CD4-positive, alpha-beta memory T cell (primary cell): ENCODE results near the gene KRTAP17-1. TPM values are rescaled to one million over a fixed set of nuclear protein-coding genes. Genes with fewer than 3 reads are reported as not detected.

Experiments used
- CTCF ChIA-PET: fragments of 350-600 bp; sonication (Branson Sonifier 250); formaldehyde crosslinking; loops from one replicate; lab custom pipeline; 2021; ENCODE audit warnings: inconsistent platforms; ENCODE audit not compliant: partially characterized antibody; lab: Charles Lee
- POLR2A ChIA-PET: fragments of 350-600 bp; sonication (Branson Sonifier 250); formaldehyde crosslinking; loops from one replicate; lab custom pipeline; 2021; ENCODE audit not compliant: partially characterized antibody; lab: Charles Lee
- DNase-seq, 5 donors: peaks; one replicate each; pipeline versions ENCODE4 v3.0.0 to v3.0.0-alpha.2; 2020 to 2022; ENCODE audit warnings: mixed read lengths in 1 of 5
- H3K27ac ChIP-seq: one replicate; pipeline ENCODE4 v1.7.0; 2013; ENCODE audit warnings: low read depth, low read length
- H3K27me3 ChIP-seq: 2 replicates; pipeline ENCODE4 v1.7.0; 2013; ENCODE audit warnings: mild to moderate bottlenecking, low read length, moderate library complexity; ENCODE audit not compliant: insufficient read depth
- H3K36me3 ChIP-seq: 2 replicates; pipeline ENCODE4 v1.7.0; 2013; ENCODE audit warnings: mild to moderate bottlenecking, low read length, moderate library complexity; ENCODE audit not compliant: insufficient read depth
- H3K4me1 ChIP-seq: 2 replicates; pipeline ENCODE4 v1.7.0; 2013; ENCODE audit warnings: mild to moderate bottlenecking, low read length, moderate library complexity; ENCODE audit not compliant: insufficient read depth
- H3K4me3 ChIP-seq, 2 donors: one replicate each; pipeline ENCODE4 v1.7.0; 2013; ENCODE audit warnings: low read length in 2 of 2, mild to moderate bottlenecking in 1 of 2
- H3K9me3 ChIP-seq, 2 donors: one replicate each; pipeline ENCODE4 v1.7.0; 2013; ENCODE audit warnings: low read length in 2 of 2, control low read depth in 1 of 2; ENCODE audit not compliant: control insufficient read depth in 1 of 2
- H3K27ac Mint-ChIP-seq, 7 donors: one replicate each; pipeline ENCODE4 v1.8.0; 2020 to 2021; ENCODE audit warnings: mixed read lengths in 7 of 7, mild to moderate bottlenecking in 6 of 7, inconsistent platforms in 3 of 7, moderate library complexity in 3 of 7
- H3K27me3 Mint-ChIP-seq, 2 donors: one replicate each; pipeline ENCODE4 v1.8.0; 2020 to 2021; ENCODE audit warnings: mixed read lengths in 2 of 2
- H3K36me3 Mint-ChIP-seq, 2 donors: one replicate each; pipeline ENCODE4 v1.8.0; 2020 to 2021; ENCODE audit warnings: mixed read lengths in 2 of 2, inconsistent platforms in 1 of 2, mild to moderate bottlenecking in 1 of 2
- H3K4me1 Mint-ChIP-seq, 4 donors: one replicate each; pipeline ENCODE4 v1.8.0; 2020 to 2021; ENCODE audit warnings: mixed read lengths in 4 of 4, mild to moderate bottlenecking in 1 of 4
- H3K4me3 Mint-ChIP-seq, 8 donors: one replicate each; pipeline ENCODE4 v1.8.0; 2020 to 2021; ENCODE audit warnings: mixed read lengths in 8 of 8, mild to moderate bottlenecking in 7 of 8, moderate library complexity in 6 of 8, inconsistent platforms in 3 of 8
- H3K9me3 Mint-ChIP-seq, 8 donors: one replicate each; pipeline ENCODE4 v1.8.0; 2020 to 2021; ENCODE audit warnings: mixed read lengths in 8 of 8, mild to moderate bottlenecking in 5 of 8, inconsistent platforms in 3 of 8, moderate library complexity in 1 of 8
- intact Hi-C: fragments of 100-400 bp; cut with micrococcal nuclease; formaldehyde crosslinking; loops from one replicate; pipeline ENCODE4 v1.15.1; 2023
- polyA plus RNA-seq, 2 donors: library from polyadenylated mRNA; unstranded; fragments of 300-500 nt; fragmentation: Illumina TruSeq; gene quantifications; one replicate each; pipeline ENCODE4 v1.2.3, GENCODE V29; 2021
- total RNA-seq, 2 experiments: library from RNA; stranded (reverse); gene quantifications; one replicate each; pipeline ENCODE4 v1.2.3, GENCODE V29; 2021

Gene KRTAP17-1, protein sequence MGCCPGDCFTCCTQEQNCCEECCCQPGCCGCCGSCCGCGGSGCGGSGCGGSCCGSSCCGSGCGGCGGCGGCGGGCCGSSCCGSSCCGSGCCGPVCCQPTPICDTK
- not detected for total RNA-seq
- not detected for polyA plus RNA-seq

DNA sequence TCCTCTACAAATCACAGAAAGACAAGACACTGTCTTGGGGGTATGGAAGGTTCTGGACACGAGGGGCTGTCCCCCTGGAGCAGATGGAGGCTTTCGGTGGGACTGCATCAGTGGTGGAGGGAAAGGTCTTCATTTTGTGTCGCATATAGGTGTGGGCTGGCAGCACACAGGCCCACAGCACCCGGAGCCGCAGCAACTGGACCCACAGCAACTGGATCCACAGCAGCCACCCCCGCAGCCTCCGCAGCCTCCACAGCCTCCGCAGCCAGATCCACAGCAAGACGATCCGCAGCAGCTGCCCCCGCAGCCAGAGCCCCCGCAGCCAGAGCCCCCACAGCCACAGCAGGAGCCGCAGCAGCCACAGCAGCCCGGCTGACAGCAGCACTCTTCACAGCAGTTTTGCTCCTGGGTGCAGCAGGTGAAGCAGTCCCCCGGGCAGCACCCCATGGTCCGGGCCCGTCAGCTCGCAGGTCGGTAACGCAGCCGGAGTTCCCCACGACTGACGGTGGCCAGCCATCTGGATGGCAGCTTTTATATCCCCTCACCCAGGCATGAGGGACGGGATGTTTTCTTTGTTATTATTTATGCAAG is at the start of gene KRTAP17-1:
Gene KRTAP17-1, minus strand, starts transcription at position 507 of the 591 bp plus-strand sequence. Its CDS starts 60 bp downstream, at position 447.
- Mint-ChIP-seq H3K27me3 (no peaks in the 10 kb centered on the region), H3K4me1 (peaks cover 11 to 26% (median 16%) of the 10 kb centered on the region in 4 donors), H3K4me3 (no peak within 1 kb of the TSS), H3K36me3 (peaks cover 2 to 3% of the 10 kb centered on the region in 2 donors), H3K9me3 (peaks cover 0 to 14% (median 6%) of the 10 kb centered on the region in 8 donors), H3K27ac (peak within 1 kb of the TSS in 2 of 7 donors; percentile 12 to 57)
- ChIA-PET POLR2A (no interaction called here), CTCF (interaction anchor here (1.2 kb wide), 1 partner anchor 26 kb away, joined by 3 read pairs; no protein-coding TSS in a partner anchor)
- Histone ChIP-seq H3K4me1 (peaks cover 15% of the 10 kb centered on the region), H3K27ac (no peak within 1 kb of the TSS), H3K27me3 (no peaks in the 10 kb centered on the region), H3K36me3 (no peaks in the 10 kb centered on the region), H3K4me3 (no peak within 1 kb of the TSS), H3K9me3 (no peaks in the 10 kb centered on the region)
- intact Hi-C loops, result no loop called here
- no peak for DNase-seq

DNA sequence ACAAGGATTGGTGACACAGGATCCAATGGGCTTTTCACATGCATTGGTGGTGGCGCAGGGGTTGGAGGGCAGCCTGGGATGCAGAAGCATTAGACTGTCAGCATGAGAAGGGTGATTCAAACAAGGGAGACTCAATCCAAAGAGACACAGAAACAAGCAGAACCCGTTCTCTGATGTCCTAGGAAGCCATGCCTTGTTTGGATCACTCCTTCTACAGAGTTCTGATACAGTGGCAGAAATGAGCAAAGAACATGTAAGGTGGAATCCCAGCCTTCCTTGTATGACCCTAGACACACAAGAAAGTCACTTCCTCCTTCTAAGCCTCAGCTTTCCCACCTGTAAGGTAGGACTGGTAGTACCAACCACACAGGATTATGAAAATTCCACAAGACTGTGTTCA is 48.4 kb upstream of the KRTAP17-1 start:
- no peaks in the 10 kb centered on the region for H3K36me3 ChIP-seq
- no peak overlapping the region for H3K4me3 Mint-ChIP-seq
- no peaks in the 10 kb centered on the region for H3K27me3 ChIP-seq
- H3K27ac Mint-ChIP-seq, result peak overlapping the region in 4 of 7 donors; percentile 2 to 39 (median 10)
- H3K9me3 ChIP-seq, result no peaks in the 10 kb centered on the region
- H3K4me3 ChIP-seq, result no peak overlapping the region
- no peak overlapping the region for H3K27ac ChIP-seq
- H3K36me3 Mint-ChIP-seq, result no peaks in the 10 kb centered on the region
- no peak for DNase-seq
- ChIA-PET POLR2A (no interaction called here), CTCF (no interaction called here)
- peaks cover 7 to 22% (median 9%) of the 10 kb centered on the region in 4 donors for H3K4me1 Mint-ChIP-seq
- H3K27me3 Mint-ChIP-seq, result no peaks in the 10 kb centered on the region
- H3K4me1 ChIP-seq, result no peaks in the 10 kb centered on the region
- H3K9me3 Mint-ChIP-seq, result no peaks in the 10 kb centered on the region
- intact Hi-C loops, result no loop called here

DNA sequence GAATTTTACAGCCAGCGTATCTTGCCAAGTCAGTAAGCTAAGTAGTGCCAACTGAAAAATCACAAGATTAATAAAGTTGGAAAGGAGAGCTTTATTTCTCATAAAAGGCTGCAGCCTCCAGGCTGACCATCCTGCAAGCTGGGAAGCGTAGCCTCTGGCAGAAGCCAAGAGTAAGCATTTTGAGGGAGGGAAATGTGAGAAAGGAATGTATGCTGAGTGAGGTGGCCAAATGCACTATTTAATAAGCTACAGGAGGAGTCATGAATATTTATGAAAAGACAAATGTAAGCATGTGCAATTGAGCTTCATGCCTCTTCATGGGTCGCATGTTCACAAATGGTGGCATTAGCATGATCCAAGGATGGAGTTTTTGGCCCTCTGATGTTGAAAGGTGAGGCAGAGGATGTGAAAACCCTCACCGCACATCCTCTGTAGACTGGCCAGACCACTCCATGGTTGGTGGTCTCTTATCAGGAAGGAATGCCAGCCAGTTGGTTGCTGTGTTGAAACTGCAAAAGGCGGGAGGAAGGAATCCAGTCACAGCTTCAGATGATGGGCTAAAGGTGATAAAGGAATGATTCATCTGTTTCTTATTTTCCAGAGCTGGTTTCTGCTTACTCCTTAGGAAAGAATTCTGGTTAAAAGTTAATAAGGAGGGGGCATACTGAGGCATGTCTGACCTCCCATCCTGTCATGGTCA is 44.9 kb upstream of the KRTAP17-1 start:
- Mint-ChIP-seq H3K9me3 (peaks cover 0 to 6% (median 1%) of the 10 kb centered on the region in 8 donors), H3K4me1 (peaks cover 3 to 17% (median 5%) of the 10 kb centered on the region in 4 donors), H3K27me3 (peaks cover 0 to 1% of the 10 kb centered on the region in 2 donors), H3K27ac (no peak overlapping the region), H3K36me3 (peaks cover 0 to 4% of the 10 kb centered on the region in 2 donors), H3K4me3 (no peak overlapping the region)
- H3K27me3 ChIP-seq, result no peaks in the 10 kb centered on the region
- H3K4me3 ChIP-seq, result no peak overlapping the region
- no peaks in the 10 kb centered on the region for H3K4me1 ChIP-seq
- intact Hi-C loops, result no loop called here
- POLR2A ChIA-PET, result no interaction called here
- H3K36me3 ChIP-seq, result no peaks in the 10 kb centered on the region
- no peaks in the 10 kb centered on the region for H3K9me3 ChIP-seq
- no peak overlapping the region for H3K27ac ChIP-seq
- no peak for DNase-seq
- CTCF ChIA-PET, result interaction anchor here (1.0 to 1.7 kb wide), 3 partner anchors 9 to 37 kb away, joined by 3 to 4 read pairs (median 3); partner anchors contain the start of gene KRT33A

GRCh38 chr17:41354536-41354935 is 39.0 kb upstream of the KRTAP17-1 start:
- Histone ChIP-seq H3K36me3 (no peaks in the 10 kb centered on the region), H3K27ac (no peak overlapping the region), H3K4me1 (peaks cover 9% of the 10 kb centered on the region), H3K9me3 (no peaks in the 10 kb centered on the region), H3K27me3 (no peaks in the 10 kb centered on the region), H3K4me3 (no peak overlapping the region)
- CTCF ChIA-PET, result no interaction called here
- Mint-ChIP-seq H3K4me3 (no peak overlapping the region), H3K36me3 (peaks cover 0 to 4% of the 10 kb centered on the region in 2 donors), H3K4me1 (peaks cover 8 to 17% (median 11%) of the 10 kb centered on the region in 4 donors), H3K9me3 (peaks cover 0 to 6% (median 3%) of the 10 kb centered on the region in 8 donors), H3K27me3 (peaks cover 0 to 1% of the 10 kb centered on the region in 2 donors), H3K27ac (peak overlapping the region in 1 of 7 donors; percentile 66)
- intact Hi-C loops, result no loop called here
- DNase-seq, result no peak
- POLR2A ChIA-PET, result interaction anchor here (0.6 kb wide), 1 partner anchor 30 kb away, joined by 3 read pairs; no protein-coding TSS in a partner anchor

GRCh38 chr17:41352597-41353366 is 37.3 kb upstream of the KRTAP17-1 start:
- no peak for DNase-seq
- Mint-ChIP-seq H3K36me3 (peaks cover 0 to 4% of the 10 kb centered on the region in 2 donors), H3K9me3 (peaks cover 0 to 8% (median 3%) of the 10 kb centered on the region in 8 donors), H3K27ac (no peak overlapping the region), H3K4me3 (no peak overlapping the region), H3K4me1 (peaks cover 13 to 17% (median 13%) of the 10 kb centered on the region in 4 donors), H3K27me3 (peaks cover 0 to 1% of the 10 kb centered on the region in 2 donors)
- Histone ChIP-seq H3K4me1 (peaks cover 9% of the 10 kb centered on the region), H3K27ac (no peak overlapping the region), H3K36me3 (no peaks in the 10 kb centered on the region), H3K27me3 (no peaks in the 10 kb centered on the region), H3K4me3 (no peak overlapping the region), H3K9me3 (no peaks in the 10 kb centered on the region)
- CTCF ChIA-PET, result interaction anchor here (1.0 to 2.0 kb wide), 2 partner anchors 30 to 196 kb away, joined by 3 to 9 read pairs; no protein-coding TSS in a partner anchor
- intact Hi-C loops, result no loop called here
- POLR2A ChIA-PET, result no interaction called here

DNA sequence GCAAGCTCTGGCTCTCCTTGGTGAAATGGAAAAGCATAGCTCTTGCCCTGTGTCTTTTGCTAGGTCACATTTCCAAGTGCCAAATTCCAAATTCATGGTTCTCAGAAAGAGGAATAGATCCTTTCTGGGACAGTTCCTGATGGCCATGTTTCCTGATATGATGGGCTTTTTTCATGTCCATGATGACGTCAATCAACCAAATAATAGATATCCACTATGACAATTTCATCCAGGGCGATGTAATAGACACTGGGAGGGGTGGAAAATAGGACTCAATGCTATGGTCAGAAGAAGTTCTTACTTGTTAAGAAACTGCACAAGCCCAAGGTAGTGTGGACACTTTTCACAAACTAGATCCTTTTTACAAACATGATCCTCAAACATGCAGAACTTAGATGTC is 35.7 kb upstream of the KRTAP17-1 start:
- Mint-ChIP-seq H3K4me3 (no peak overlapping the region), H3K27ac (no peak overlapping the region), H3K9me3 (peaks cover 0 to 8% (median under 1%) of the 10 kb centered on the region in 8 donors), H3K36me3 (peaks cover 0 to 1% of the 10 kb centered on the region in 2 donors), H3K27me3 (no peaks in the 10 kb centered on the region), H3K4me1 (peaks cover 13 to 20% (median 15%) of the 10 kb centered on the region in 4 donors)
- no peaks in the 10 kb centered on the region for H3K9me3 ChIP-seq
- intact Hi-C loops, result no loop called here
- H3K27me3 ChIP-seq, result no peaks in the 10 kb centered on the region
- peaks cover 9% of the 10 kb centered on the region for H3K4me1 ChIP-seq
- ChIA-PET POLR2A (interaction anchor here (1.5 to 2.9 kb wide), 2 partner anchors 10 to 43 kb away, joined by 3 to 13 read pairs; partner anchors contain the start of gene KRTAP16-1), CTCF (interaction anchor here (1.3 to 2.1 kb wide), 4 partner anchors 9 to 298 kb away, joined by 3 to 11 read pairs (median 5); no protein-coding TSS in a partner anchor)
- no peak overlapping the region for H3K4me3 ChIP-seq
- DNase-seq, result no peak
- H3K27ac ChIP-seq, result no peak overlapping the region
- H3K36me3 ChIP-seq, result no peaks in the 10 kb centered on the region
